T-helper 2 cell treated with Interferon-gamma antibody and Interleukin-4, amounts not matched to agents 5 μg/mL and 100 μg/mL, for 36 hours (primary cell): ENCODE measurements around the gene SLC41A3.

Experiments used
- DNase-seq: peaks from one replicate; pipeline ENCODE4 v3.0.0; 2021; ENCODE audit warnings: low spot score
- H3K27ac Mint-ChIP-seq: one replicate; pipeline ENCODE4 v1.8.0; 2021; ENCODE audit warnings: mild to moderate bottlenecking, mixed read lengths
- H3K27me3 Mint-ChIP-seq: one replicate; pipeline ENCODE4 v1.8.0; 2021; ENCODE audit warnings: low read depth, mixed read lengths
- H3K36me3 Mint-ChIP-seq: one replicate; pipeline ENCODE4 v1.8.0; 2021; ENCODE audit warnings: low read depth, mixed read lengths
- H3K4me1 Mint-ChIP-seq: one replicate; pipeline ENCODE4 v1.8.0; 2021; ENCODE audit warnings: low read depth, mixed read lengths
- H3K4me3 Mint-ChIP-seq: one replicate; pipeline ENCODE4 v1.8.0; 2022; ENCODE audit warnings: mild to moderate bottlenecking, moderate library complexity, mixed read lengths
- H3K9me3 Mint-ChIP-seq: one replicate; pipeline ENCODE4 v1.8.0; 2021; ENCODE audit warnings: mixed read lengths

Gene SLC41A3

GRCh38 chr3:126083913-126084767, at the start of gene SLC41A3:
SLC41A3 (minus strand) TSS chr3:126084124; CDS start chr3:126068219, 15,905 bp downstream.
- peak within 1 kb of the TSS; percentile 95 for H3K4me3 Mint-ChIP-seq
- peak; percentile 89 for DNase-seq
- peak within 1 kb of the TSS; percentile 90 for H3K27ac Mint-ChIP-seq
- H3K27me3 Mint-ChIP-seq = no peaks in the 10 kb centered on the region
- H3K36me3 Mint-ChIP-seq = no peaks in the 10 kb centered on the region
- H3K9me3 Mint-ChIP-seq = peaks cover 12% of the 10 kb centered on the region
- peaks cover 23% of the 10 kb centered on the region for H3K4me1 Mint-ChIP-seq

- Mint-ChIP-seq H3K27me3 (peaks cover 2% of the 10 kb centered on the region), H3K4me3 (no peak overlapping the region), H3K27ac (no peak overlapping the region), H3K4me1 (no peaks in the 10 kb centered on the region), H3K9me3 (no peaks in the 10 kb centered on the region), H3K36me3 (no peaks in the 10 kb centered on the region)
- no peak for DNase-seq
Observed at GRCh38 chr3:126133606-126134005, 49.7 kb upstream of the SLC41A3 start.

GRCh38 chr3:126132751-126133511, 49.0 kb upstream of the SLC41A3 start:
- no peak overlapping the region for H3K27ac Mint-ChIP-seq
- no peaks in the 10 kb centered on the region for H3K9me3 Mint-ChIP-seq
- no peak for DNase-seq
- H3K4me3 Mint-ChIP-seq = no peak overlapping the region
- H3K36me3 Mint-ChIP-seq = no peaks in the 10 kb centered on the region
- H3K27me3 Mint-ChIP-seq = peaks cover 2% of the 10 kb centered on the region
- no peaks in the 10 kb centered on the region for H3K4me1 Mint-ChIP-seq

- H3K4me1 Mint-ChIP-seq = no peaks in the 10 kb centered on the region
- no peak overlapping the region for H3K27ac Mint-ChIP-seq
- H3K4me3 Mint-ChIP-seq = no peak overlapping the region
- H3K36me3 Mint-ChIP-seq = no peaks in the 10 kb centered on the region
- no peaks in the 10 kb centered on the region for H3K9me3 Mint-ChIP-seq
- DNase-seq = no peak
- H3K27me3 Mint-ChIP-seq = peaks cover 2% of the 10 kb centered on the region
Observed at GRCh38 chr3:126131881-126132750, 48.2 kb upstream of the SLC41A3 start.

GRCh38 chr3:126130981-126131745, 47.2 kb upstream of the SLC41A3 start:
- no peak for DNase-seq
- Mint-ChIP-seq H3K27ac (no peak overlapping the region), H3K4me1 (no peaks in the 10 kb centered on the region), H3K27me3 (peaks cover 2% of the 10 kb centered on the region), H3K9me3 (no peaks in the 10 kb centered on the region), H3K4me3 (no peak overlapping the region), H3K36me3 (no peaks in the 10 kb centered on the region)

- no peak for DNase-seq
- Mint-ChIP-seq H3K4me1 (no peaks in the 10 kb centered on the region), H3K36me3 (no peaks in the 10 kb centered on the region), H3K4me3 (no peak overlapping the region), H3K27me3 (peaks cover 2% of the 10 kb centered on the region), H3K9me3 (no peaks in the 10 kb centered on the region), H3K27ac (no peak overlapping the region)
Observed at GRCh38 chr3:126130081-126130855, 46.3 kb upstream of the SLC41A3 start.

- H3K4me1 Mint-ChIP-seq = no peaks in the 10 kb centered on the region
- H3K27me3 Mint-ChIP-seq = peaks cover 2% of the 10 kb centered on the region
- DNase-seq = no peak
- no peaks in the 10 kb centered on the region for H3K36me3 Mint-ChIP-seq
- H3K4me3 Mint-ChIP-seq = no peak overlapping the region
- H3K27ac Mint-ChIP-seq = no peak overlapping the region
- no peaks in the 10 kb centered on the region for H3K9me3 Mint-ChIP-seq
Observed at GRCh38 chr3:126129398-126129891, 45.5 kb upstream of the SLC41A3 start.

- Mint-ChIP-seq H3K27ac (no peak overlapping the region), H3K36me3 (no peaks in the 10 kb centered on the region), H3K4me3 (no peak overlapping the region), H3K9me3 (no peaks in the 10 kb centered on the region), H3K4me1 (no peaks in the 10 kb centered on the region), H3K27me3 (no peaks in the 10 kb centered on the region)
- no peak for DNase-seq
Observed at GRCh38 chr3:126128504-126129397, 44.8 kb upstream of the SLC41A3 start.

- Mint-ChIP-seq H3K27ac (no peak overlapping the region), H3K27me3 (no peaks in the 10 kb centered on the region), H3K4me1 (no peaks in the 10 kb centered on the region), H3K36me3 (no peaks in the 10 kb centered on the region), H3K9me3 (no peaks in the 10 kb centered on the region), H3K4me3 (no peak overlapping the region)
- DNase-seq = no peak
Observed at GRCh38 chr3:126127904-126128303, 44.0 kb upstream of the SLC41A3 start.

GRCh38 chr3:126127452-126127851, 43.5 kb upstream of the SLC41A3 start:
- Mint-ChIP-seq H3K9me3 (no peaks in the 10 kb centered on the region), H3K27ac (no peak overlapping the region), H3K4me3 (no peak overlapping the region), H3K27me3 (peaks cover 2% of the 10 kb centered on the region), H3K4me1 (no peaks in the 10 kb centered on the region), H3K36me3 (no peaks in the 10 kb centered on the region)
- no peak for DNase-seq

GRCh38 chr3:126126811-126127431, 43.0 kb upstream of the SLC41A3 start:
- no peak for DNase-seq
- H3K36me3 Mint-ChIP-seq = no peaks in the 10 kb centered on the region
- H3K4me3 Mint-ChIP-seq = no peak overlapping the region
- no peaks in the 10 kb centered on the region for H3K4me1 Mint-ChIP-seq
- H3K9me3 Mint-ChIP-seq = no peaks in the 10 kb centered on the region
- H3K27ac Mint-ChIP-seq = no peak overlapping the region
- H3K27me3 Mint-ChIP-seq = peaks cover 2% of the 10 kb centered on the region
